ELR (cell line): ENCODE data around the gene FGF12.

Experiments
- DNase-seq: peaks from one replicate; pipeline ENCODE4 v3.0.0-alpha.2; 2015; ENCODE audit warnings: low read depth

FGF12 gene

GRCh38 chr3:192092388-192093005 lies 634.8 kb downstream of the FGF12 start:
- no peak for DNase-seq

- peak; percentile 70 for DNase-seq
Measured at GRCh38 chr3:192091831-192092230, 635.5 kb downstream of the FGF12 start.

GRCh38 chr3:192090586-192090985 lies 636.8 kb downstream of the FGF12 start:
- DNase-seq = peak; percentile 28
